MM.1S (cell line): ENCODE data around the gene SPO11.

Experiments used
- CTCF ChIP-seq: fragments of 300-600 bp; sonication (generic); IDR thresholded peaks from 2 replicates; pipeline ENCODE4 v1.5.1; 2016; ENCODE audit warnings: antibody characterized with exemption, low read length, mixed read lengths
- EZH2 ChIP-seq: fragments of 300-600 bp; sonication (generic); optimal IDR thresholded peaks from 2 replicates; pipeline ENCODE3; 2017; ENCODE audit warnings: low read depth, mild to moderate bottlenecking, antibody characterized with exemption, low read length, mixed read lengths

GRCh38 chr20:57282670-57283361, 46.8 kb upstream of the SPO11 start:
- TF ChIP-seq CTCF (no peak), EZH2 (no peak)
